Stimulated activated naive CD8-positive, alpha-beta T cell treated with anti-CD3 and anti-CD28 coated beads, Interleukin-15, amount 100 ng/mL, for 72 hours (primary cell): ENCODE data around the gene FBXL14.
A peak's percentile ranks its signal among the peaks of the same experiment; 100 is the strongest.
"Not testable (repeated sequence)": the region's sequence is repeated elsewhere in the genome, so short reads cannot be mapped to it uniquely, and the experiment has no call there.

ENCODE experiments used
- ATAC-seq: fragments of 150-1000 bp; cut with Tn5 transposase; 2 replicates; pipeline ENCODE4 v1.10.0; 2021; ENCODE audit warnings: mild to moderate bottlenecking, moderate library complexity
- DNase-seq, 2 donors: peaks; one replicate each; pipeline ENCODE4 v3.0.0; 2021 to 2022
- H3K27ac Mint-ChIP-seq, 2 donors: one replicate each; pipeline ENCODE4 v1.8.0; 2022; ENCODE audit warnings: mild to moderate bottlenecking in 2 of 2, mixed read lengths in 2 of 2, moderate library complexity in 2 of 2
- H3K27me3 Mint-ChIP-seq: one replicate; pipeline ENCODE4 v1.8.0; 2022; ENCODE audit warnings: mixed read lengths
- H3K4me1 Mint-ChIP-seq: one replicate; pipeline ENCODE4 v1.8.0; 2022; ENCODE audit warnings: mild to moderate bottlenecking, mixed read lengths
- H3K4me3 Mint-ChIP-seq, 2 donors: one replicate each; pipeline ENCODE4 v1.8.0; 2022; ENCODE audit warnings: mild to moderate bottlenecking in 2 of 2, mixed read lengths in 2 of 2, moderate library complexity in 1 of 2
- H3K9me3 Mint-ChIP-seq, 2 donors: one replicate each; pipeline ENCODE4 v1.8.0; 2022; ENCODE audit warnings: mixed read lengths in 2 of 2

The FBXL14 gene

DNA sequence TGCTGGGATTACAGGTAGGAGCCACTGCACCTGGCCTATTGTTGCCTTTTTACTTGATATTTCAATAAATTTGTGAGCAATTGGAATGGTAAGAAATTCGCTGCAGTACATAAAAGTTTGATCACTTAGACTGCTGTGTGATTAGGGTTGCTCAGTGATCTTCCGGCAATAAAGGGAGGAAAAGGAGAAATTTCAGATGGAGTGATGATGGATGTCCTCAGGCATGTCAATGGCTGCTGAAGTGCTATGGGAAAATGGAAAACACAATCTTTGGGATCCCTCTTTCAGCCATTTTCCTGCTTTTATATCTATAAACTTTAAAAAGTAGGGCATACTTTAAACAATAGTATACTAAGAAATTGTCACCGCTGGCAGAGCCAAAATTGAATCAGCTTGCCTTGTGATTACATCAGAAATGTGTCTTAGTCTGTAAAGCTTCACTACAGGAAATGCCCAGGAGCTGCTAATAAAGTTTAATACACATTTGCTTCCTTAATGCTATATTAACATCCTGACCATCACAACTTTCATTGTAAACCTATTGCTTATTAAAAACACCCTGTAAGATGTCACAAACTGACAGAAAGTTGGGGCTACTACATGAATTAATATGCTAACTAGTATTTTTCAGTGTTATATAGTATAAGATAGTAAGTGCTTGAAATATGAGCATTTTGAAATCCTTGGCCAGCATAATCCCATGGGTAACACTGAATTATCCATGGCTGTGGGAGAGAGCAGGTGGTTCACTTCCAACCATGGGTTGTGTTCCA lies 13.7 kb upstream of the FBXL14 start:
- no peak for DNase-seq
- Mint-ChIP-seq H3K4me1 (peaks cover 35% of the 10 kb centered on the region), H3K4me3 (peak overlapping the region in 1 of 2 donors; percentile 25), H3K9me3 (no peaks in the 10 kb centered on the region), H3K27ac (peak overlapping the region; percentile 38 to 89), H3K27me3 (no peaks in the 10 kb centered on the region)
- no peak for ATAC-seq

GRCh38 chr12:1606021-1606622 lies 11.7 kb upstream of the FBXL14 start:
- ATAC-seq (peak; percentile 77), DNase-seq (peak; percentile 65 to 75)
- Mint-ChIP-seq H3K27ac (peak overlapping the region in 1 of 2 donors; percentile 76), H3K4me1 (peaks cover 55% of the 10 kb centered on the region), H3K9me3 (no peaks in the 10 kb centered on the region), H3K27me3 (no peaks in the 10 kb centered on the region), H3K4me3 (peak overlapping the region; percentile 89 to 91)

GRCh38 chr12:1605129-1606020 lies 11.0 kb upstream of the FBXL14 start:
- no peaks in the 10 kb centered on the region for H3K27me3 Mint-ChIP-seq
- H3K4me1 Mint-ChIP-seq: peaks cover 58% of the 10 kb centered on the region
- peak overlapping the region; percentile 72 to 76 for H3K27ac Mint-ChIP-seq
- H3K9me3 Mint-ChIP-seq: no peaks in the 10 kb centered on the region
- peak overlapping the region; percentile 89 to 91 for H3K4me3 Mint-ChIP-seq
- DNase-seq: peak; percentile 55 to 63
- peak; percentile 79 for ATAC-seq

DNA sequence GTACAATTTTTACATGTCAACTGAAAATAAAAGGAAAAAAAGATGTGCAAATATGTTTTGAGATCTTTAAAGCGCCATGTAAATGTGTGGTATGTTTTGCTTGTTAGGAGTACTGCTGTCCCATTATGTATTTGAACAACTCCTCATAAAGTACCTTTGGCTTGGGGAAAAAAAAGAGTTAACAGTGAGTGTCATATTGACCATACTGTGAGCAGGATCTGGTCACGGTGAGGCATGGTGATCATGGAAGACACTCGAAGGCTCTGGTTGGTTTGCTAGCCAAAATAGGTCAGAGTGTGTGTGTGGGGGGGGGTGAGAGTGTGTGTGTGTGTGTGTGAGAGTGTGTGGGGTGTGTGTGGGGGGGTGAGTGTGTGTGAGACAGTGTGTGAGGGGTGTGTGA lies 10.1 kb upstream of the FBXL14 start:
- ATAC-seq: no peak
- no peak overlapping the region for H3K27ac Mint-ChIP-seq
- H3K27me3 Mint-ChIP-seq: no peaks in the 10 kb centered on the region
- H3K4me1 Mint-ChIP-seq: peaks cover 58% of the 10 kb centered on the region
- peak overlapping the region in 1 of 2 donors; percentile 12 for H3K4me3 Mint-ChIP-seq
- H3K9me3 Mint-ChIP-seq: no peaks in the 10 kb centered on the region
- no peak for DNase-seq

GRCh38 chr12:1603269-1603993 lies 9.1 kb upstream of the FBXL14 start:
- peaks cover 55% of the 10 kb centered on the region for H3K4me1 Mint-ChIP-seq
- H3K27me3 Mint-ChIP-seq: no peaks in the 10 kb centered on the region
- H3K27ac Mint-ChIP-seq: no peak overlapping the region
- peak overlapping the region in 1 of 2 donors; percentile 11 for H3K4me3 Mint-ChIP-seq
- DNase-seq (no peak), ATAC-seq (no peak)
- H3K9me3 Mint-ChIP-seq: no peaks in the 10 kb centered on the region

GRCh38 chr12:1602706-1603105 lies 8.3 kb upstream of the FBXL14 start:
- ATAC-seq, DNase-seq, H3K9me3 Mint-ChIP-seq, H3K27me3 Mint-ChIP-seq: not testable (repeated sequence)
- Mint-ChIP-seq H3K27ac (peak overlapping the region; percentile 94 to 97), H3K4me3 (peak overlapping the region in 1 of 2 donors; percentile 90), H3K4me1 (peaks cover 48% of the 10 kb centered on the region)

DNA sequence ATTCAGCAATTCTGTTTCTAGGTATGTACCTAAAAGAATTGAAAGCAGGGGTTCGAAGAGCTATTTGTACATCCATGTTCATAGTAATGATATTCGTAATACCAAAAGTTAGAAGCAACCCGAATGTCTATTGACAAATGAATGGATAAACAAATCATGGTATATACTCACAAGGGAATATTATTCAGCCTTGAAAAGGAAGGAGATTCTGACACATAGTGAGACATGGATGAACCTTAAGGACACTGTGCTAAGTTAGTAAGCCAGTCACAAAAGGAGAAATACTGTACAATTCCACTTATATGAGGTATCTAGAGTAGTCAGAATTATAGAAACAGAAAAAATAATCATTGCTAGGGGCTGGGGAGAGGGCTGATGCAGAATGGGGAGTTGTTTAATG lies 4.4 kb upstream of the FBXL14 start:
- H3K4me3 Mint-ChIP-seq: no peak overlapping the region

GRCh38 chr12:1595690-1596347 lies 1.4 kb upstream of the FBXL14 start:
- H3K9me3 Mint-ChIP-seq: no peaks in the 10 kb centered on the region
- H3K27ac Mint-ChIP-seq: no peak overlapping the region
- ATAC-seq (no peak), DNase-seq (no peak)
- no peaks in the 10 kb centered on the region for H3K27me3 Mint-ChIP-seq
- H3K4me1 Mint-ChIP-seq: peaks cover 36% of the 10 kb centered on the region
- peak overlapping the region; percentile 80 to 90 for H3K4me3 Mint-ChIP-seq

More for the DNA sequence above, 4.4 kb upstream of the FBXL14 start:
- ATAC-seq: no peak
- Mint-ChIP-seq H3K27ac (no peak overlapping the region), H3K9me3 (no peaks in the 10 kb centered on the region), H3K27me3 (no peaks in the 10 kb centered on the region), H3K4me1 (peaks cover 35% of the 10 kb centered on the region)
- DNase-seq: no peak

DNA sequence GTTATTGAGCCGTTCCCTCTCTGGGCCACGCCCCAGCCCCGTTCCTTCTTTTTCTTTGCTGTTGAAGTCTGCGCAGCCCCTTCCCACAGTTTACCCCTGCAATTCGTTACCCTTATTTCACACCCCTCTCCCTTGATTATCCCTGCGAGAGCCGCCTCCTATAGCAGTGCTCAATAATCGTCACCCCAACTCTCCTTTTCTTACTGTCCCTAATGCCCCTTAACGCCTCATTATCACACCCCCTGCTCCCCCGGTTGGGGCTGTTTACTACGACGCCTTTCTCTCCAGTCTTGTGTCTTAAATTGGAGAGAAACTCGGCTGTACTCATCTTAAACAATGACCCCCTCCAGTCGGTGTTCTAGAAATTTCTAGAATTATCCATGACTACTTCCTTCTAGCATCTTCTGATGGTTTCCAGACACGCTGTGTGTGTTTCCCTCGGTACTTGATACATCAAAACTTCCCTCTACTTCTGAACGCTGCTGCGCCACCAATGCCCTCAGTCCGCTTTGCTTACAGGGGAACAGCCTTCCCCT lies 713 bp upstream of the FBXL14 start:
- peak overlapping the region; percentile 80 to 90 for H3K4me3 Mint-ChIP-seq
- H3K27me3 Mint-ChIP-seq: no peaks in the 10 kb centered on the region
- H3K4me1 Mint-ChIP-seq: peaks cover 42% of the 10 kb centered on the region
- DNase-seq (no peak), ATAC-seq (no peak)
- peak overlapping the region; percentile 84 to 91 for H3K27ac Mint-ChIP-seq
- H3K9me3 Mint-ChIP-seq: no peaks in the 10 kb centered on the region

DNA sequence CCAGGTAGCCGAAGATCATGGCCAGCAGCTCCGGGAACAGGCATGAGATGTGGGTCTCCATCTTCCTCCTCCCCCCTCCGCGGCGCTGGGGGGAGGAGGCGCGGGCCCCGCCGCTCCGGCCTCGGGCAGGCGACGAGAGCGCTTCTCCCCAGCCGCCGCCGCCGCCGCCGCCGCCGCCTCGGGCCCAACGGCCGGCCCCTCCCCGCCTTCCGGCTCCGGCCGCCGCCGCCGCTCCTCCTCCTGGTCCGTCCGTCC lies 448 bp downstream of the FBXL14 start:
- ATAC-seq: no peak
- peak overlapping the region; percentile 95 to 100 for H3K4me3 Mint-ChIP-seq
- H3K4me1 Mint-ChIP-seq: peaks cover 54% of the 10 kb centered on the region
- H3K9me3 Mint-ChIP-seq: no peaks in the 10 kb centered on the region
- no peaks in the 10 kb centered on the region for H3K27me3 Mint-ChIP-seq
- no peak for DNase-seq
- H3K27ac Mint-ChIP-seq: no peak overlapping the region

- no peaks in the 10 kb centered on the region for H3K9me3 Mint-ChIP-seq
- peaks cover 59% of the 10 kb centered on the region for H3K4me1 Mint-ChIP-seq
- peak overlapping the region; percentile 91 to 95 for H3K27ac Mint-ChIP-seq
- no peaks in the 10 kb centered on the region for H3K27me3 Mint-ChIP-seq
- H3K4me3 Mint-ChIP-seq: peak overlapping the region; percentile 95 to 100
- DNase-seq (peak; percentile 67), ATAC-seq (peak; percentile 31)
These were observed 991 bp downstream of the FBXL14 start for GRCh38 chr12:1593174-1594005.

DNA sequence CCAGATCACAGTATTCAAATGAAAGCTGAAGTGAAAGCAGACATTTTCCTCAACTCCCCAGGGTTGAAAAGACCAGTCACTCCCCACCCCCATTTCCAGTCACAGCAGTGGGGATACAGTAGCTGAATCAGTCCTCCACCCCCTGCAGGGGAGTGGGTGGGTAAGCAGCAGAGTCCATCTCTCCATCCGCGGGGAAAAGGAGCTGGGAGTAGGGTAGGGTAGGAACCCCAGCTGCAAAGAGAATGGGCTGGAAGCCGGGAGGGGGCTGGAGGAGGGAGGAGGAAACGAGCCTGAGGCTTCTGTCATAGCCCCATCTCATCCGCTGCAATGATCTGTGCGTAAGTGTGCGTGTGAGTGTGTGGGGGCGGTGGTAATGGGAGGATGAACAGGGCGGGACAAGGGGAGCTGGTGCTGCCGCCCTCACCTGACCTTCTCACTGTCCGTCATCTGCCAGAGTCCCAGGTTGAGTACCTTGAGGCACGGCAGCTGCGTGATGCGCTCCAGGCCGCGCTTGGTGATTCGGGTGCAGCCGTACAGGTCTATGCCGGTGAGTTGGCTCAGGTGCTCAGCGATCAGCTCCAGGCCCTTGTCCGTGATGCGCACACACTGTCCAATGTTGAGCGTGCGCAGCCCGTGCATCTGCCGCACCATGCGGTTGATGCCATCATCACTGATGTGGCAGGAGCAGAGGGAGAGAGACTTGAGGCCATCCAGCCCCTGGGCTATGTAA lies 1.8 kb downstream of the FBXL14 start:
- DNase-seq: peak; percentile 57 to 74
- peaks cover 67% of the 10 kb centered on the region for H3K4me1 Mint-ChIP-seq
- H3K27me3 Mint-ChIP-seq: no peaks in the 10 kb centered on the region
- peak; percentile 70 for ATAC-seq
- peak overlapping the region; percentile 91 to 95 for H3K27ac Mint-ChIP-seq
- H3K4me3 Mint-ChIP-seq: peak overlapping the region; percentile 95 to 100
- H3K9me3 Mint-ChIP-seq: no peaks in the 10 kb centered on the region

DNA sequence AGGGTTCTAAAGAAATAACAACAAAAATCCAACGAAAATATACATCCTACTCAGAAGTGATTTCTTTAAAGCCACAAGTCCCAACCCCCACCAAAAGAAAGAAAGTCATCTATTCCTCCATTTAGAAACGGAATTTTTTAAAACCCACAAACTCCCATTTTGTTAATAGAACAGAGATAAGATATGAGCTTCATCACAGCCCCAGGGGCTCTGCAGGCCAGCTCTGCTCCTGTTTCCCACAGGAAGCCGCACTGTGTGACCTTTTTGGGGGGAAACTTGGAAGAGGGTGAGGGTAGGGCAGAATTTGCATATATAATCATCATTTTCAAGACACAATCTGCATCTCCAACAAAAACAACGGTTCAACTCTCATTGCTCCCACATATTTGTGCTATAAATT lies 2.8 kb downstream of the FBXL14 start:
- Mint-ChIP-seq H3K27me3 (no peaks in the 10 kb centered on the region), H3K4me3 (peak overlapping the region; percentile 95 to 100), H3K9me3 (no peaks in the 10 kb centered on the region), H3K4me1 (peaks cover 69% of the 10 kb centered on the region), H3K27ac (peak overlapping the region; percentile 71 to 93)
- no peak for ATAC-seq
- no peak for DNase-seq
